Naive B cell (primary cell): ENCODE data around the gene POLE3. TPM values are rescaled to one million over a fixed set of nuclear protein-coding genes. Genes with fewer than 3 reads are reported as not detected.
"Not testable (repeated sequence)": the region's sequence is repeated elsewhere in the genome, so short reads cannot be mapped to it uniquely, and the experiment has no call there.

Source experiments
- ATAC-seq, 2 donors: fragments of 150-1000 bp; cut with Tn5 transposase; 2 replicates each; pipeline ENCODE4 v1.10.0; 2021; ENCODE audit warnings: low read depth in 2 of 2, mild to moderate bottlenecking in 2 of 2, moderate library complexity in 2 of 2
- DNase-seq: peaks from one replicate; pipeline ENCODE4 v3.0.0; 2022
- H3K27ac Mint-ChIP-seq, 6 donors: one replicate each; pipeline ENCODE4 v1.8.0; 2020 to 2022; ENCODE audit warnings: mild to moderate bottlenecking in 6 of 6, mixed read lengths in 6 of 6, moderate library complexity in 5 of 6, inconsistent platforms in 2 of 6
- H3K27me3 Mint-ChIP-seq, 3 donors: one replicate each; pipeline ENCODE4 v1.8.0; 2021 to 2022; ENCODE audit warnings: mixed read lengths in 3 of 3, mild to moderate bottlenecking in 1 of 3
- H3K36me3 Mint-ChIP-seq, 2 donors: one replicate each; pipeline ENCODE4 v1.8.0; 2020 to 2022; ENCODE audit warnings: mixed read lengths in 2 of 2, inconsistent platforms in 1 of 2, mild to moderate bottlenecking in 1 of 2
- H3K4me1 Mint-ChIP-seq, 3 donors: one replicate each; pipeline ENCODE4 v1.8.0; 2020 to 2022; ENCODE audit warnings: mixed read lengths in 3 of 3, inconsistent platforms in 1 of 3, mild to moderate bottlenecking in 1 of 3, moderate library complexity in 1 of 3
- H3K4me3 Mint-ChIP-seq, 8 donors: one replicate each; pipeline ENCODE4 v1.8.0; 2020 to 2022; ENCODE audit warnings: mild to moderate bottlenecking in 8 of 8, mixed read lengths in 8 of 8, moderate library complexity in 8 of 8, inconsistent platforms in 2 of 8
- H3K9me3 Mint-ChIP-seq, 7 donors: one replicate each; pipeline ENCODE4 v1.8.0; 2020 to 2022; ENCODE audit warnings: mixed read lengths in 7 of 7, mild to moderate bottlenecking in 5 of 7, inconsistent platforms in 2 of 7, moderate library complexity in 1 of 7
- polyA plus RNA-seq, 6 donors: library from polyadenylated mRNA; unstranded; fragments of 300-500 nt; fragmentation: Illumina TruSeq; gene quantifications; one replicate each; pipeline ENCODE4 v1.2.3, GENCODE V29; 2021; ENCODE audit warnings: low read depth in 6 of 6

The POLE3 gene
- polyA plus RNA-seq, 6 donors from 2014 or later, result 112 to 213 (median 140) TPM

DNA sequence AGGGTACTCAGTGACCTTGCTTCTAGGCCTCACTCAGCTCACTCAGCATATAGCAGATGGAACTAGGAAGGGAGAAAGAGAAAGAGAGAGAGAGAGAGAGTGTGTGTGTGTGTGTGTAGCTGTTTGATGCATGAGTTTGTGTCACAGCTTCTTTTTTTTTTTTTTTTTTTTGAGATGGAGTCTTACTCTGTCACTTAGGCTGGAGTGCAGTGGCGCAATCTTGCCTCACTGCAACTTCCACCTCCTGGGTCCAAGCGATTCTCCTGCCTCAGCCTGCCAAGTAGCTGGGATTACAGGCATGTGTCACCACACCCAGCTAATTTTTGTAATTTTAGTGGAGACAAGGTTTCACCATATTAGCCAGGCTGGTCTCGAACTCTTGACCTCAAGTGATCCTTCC lies 44.8 kb downstream of the POLE3 start:
- H3K27ac Mint-ChIP-seq, result peak overlapping the region in 1 of 6 donors; percentile 79
- not testable (repeated sequence) for H3K4me1 Mint-ChIP-seq, DNase-seq, H3K9me3 Mint-ChIP-seq, H3K27me3 Mint-ChIP-seq, H3K4me3 Mint-ChIP-seq, ATAC-seq, H3K36me3 Mint-ChIP-seq

DNA sequence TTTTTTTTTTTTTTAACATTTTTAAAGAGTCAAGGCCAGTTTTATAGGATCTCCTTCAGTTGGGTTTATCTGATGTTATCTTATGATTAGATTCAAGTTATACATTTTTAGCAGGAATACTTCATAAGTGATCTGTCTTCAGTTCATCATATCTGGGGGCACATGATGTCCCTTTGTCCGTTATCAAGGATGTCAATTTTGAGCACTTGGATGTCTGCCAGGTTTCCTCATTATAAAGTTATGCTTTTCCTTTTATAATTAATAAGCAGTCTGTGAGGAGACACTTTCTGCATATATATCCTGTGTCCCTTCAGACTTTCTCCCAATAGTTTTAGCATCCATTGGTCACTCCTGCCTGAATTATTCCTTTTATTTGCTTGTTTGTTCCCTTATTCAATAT lies 45.5 kb downstream of the POLE3 start:
- no peaks in the 10 kb centered on the region for H3K36me3 Mint-ChIP-seq
- H3K27ac Mint-ChIP-seq, result no peak overlapping the region
- H3K4me1 Mint-ChIP-seq, result no peaks in the 10 kb centered on the region
- no peak for DNase-seq
- no peaks in the 10 kb centered on the region for H3K27me3 Mint-ChIP-seq
- no peak for ATAC-seq
- no peak overlapping the region for H3K4me3 Mint-ChIP-seq
- H3K9me3 Mint-ChIP-seq, result no peaks in the 10 kb centered on the region

DNA sequence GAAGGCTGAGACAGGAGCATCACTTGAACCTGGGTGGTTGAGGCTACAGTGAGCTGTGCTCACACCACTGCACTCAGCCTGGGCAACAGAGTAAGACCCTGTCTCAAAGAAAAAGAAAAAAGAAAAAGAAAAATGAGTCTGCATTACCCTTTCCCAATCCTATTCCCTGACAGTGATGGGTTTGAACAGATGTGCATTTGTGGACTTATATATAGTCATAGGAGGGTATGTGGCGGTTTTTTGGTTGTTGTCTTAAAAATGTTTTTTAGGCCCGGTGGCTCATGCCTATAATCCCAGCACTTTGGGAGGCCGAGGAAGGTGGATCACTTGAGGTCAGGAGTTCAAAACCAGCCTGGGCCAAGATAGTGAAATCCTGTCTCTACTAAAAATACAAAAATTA lies 47.1 kb downstream of the POLE3 start:
- ATAC-seq (no peak), DNase-seq (no peak)
- no peaks in the 10 kb centered on the region for H3K9me3 Mint-ChIP-seq
- H3K4me3 Mint-ChIP-seq, result no peak overlapping the region
- H3K27ac Mint-ChIP-seq, result no peak overlapping the region
- H3K36me3 Mint-ChIP-seq, result no peaks in the 10 kb centered on the region
- no peaks in the 10 kb centered on the region for H3K4me1 Mint-ChIP-seq
- H3K27me3 Mint-ChIP-seq, result no peaks in the 10 kb centered on the region

DNA sequence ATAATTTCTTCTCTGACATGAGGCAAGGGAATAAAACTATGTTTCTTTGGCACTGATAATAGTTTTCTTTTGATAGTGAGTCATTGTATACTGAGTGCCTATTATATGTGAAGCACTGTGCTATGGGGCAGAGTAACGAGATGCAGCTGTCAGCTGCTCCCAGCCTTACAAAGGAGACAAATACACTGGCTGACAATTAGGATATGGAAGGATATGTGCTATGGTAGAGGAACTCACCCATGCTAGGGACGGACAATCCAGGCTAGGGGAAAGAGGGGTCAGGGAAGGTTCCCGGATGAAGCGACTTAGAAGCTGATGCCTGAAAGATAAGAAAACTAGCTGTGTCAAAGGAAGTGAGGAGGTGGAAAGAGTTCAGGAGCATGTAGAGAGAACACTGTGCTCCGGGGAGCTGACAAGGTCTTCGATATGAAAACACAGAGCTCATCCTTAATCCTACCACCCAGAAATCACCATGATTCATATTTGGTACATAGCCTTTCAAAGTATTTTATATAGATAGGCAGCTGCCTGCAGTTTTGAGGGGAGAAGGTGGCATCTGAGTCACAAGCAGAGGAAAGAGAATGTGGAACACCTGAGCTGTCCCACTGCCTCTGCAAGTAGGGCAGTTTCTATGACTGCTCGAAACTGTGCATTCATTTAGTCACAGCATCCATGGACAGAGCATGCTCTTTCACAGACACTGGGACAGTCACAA lies 49.0 kb downstream of the POLE3 start:
- H3K27me3 Mint-ChIP-seq, result no peaks in the 10 kb centered on the region
- DNase-seq (no peak), ATAC-seq (no peak)
- no peaks in the 10 kb centered on the region for H3K36me3 Mint-ChIP-seq
- H3K4me1 Mint-ChIP-seq, result no peaks in the 10 kb centered on the region
- H3K4me3 Mint-ChIP-seq, result no peak overlapping the region
- peak overlapping the region in 2 of 6 donors; percentile 62 to 80 for H3K27ac Mint-ChIP-seq
- H3K9me3 Mint-ChIP-seq, result no peaks in the 10 kb centered on the region

DNA sequence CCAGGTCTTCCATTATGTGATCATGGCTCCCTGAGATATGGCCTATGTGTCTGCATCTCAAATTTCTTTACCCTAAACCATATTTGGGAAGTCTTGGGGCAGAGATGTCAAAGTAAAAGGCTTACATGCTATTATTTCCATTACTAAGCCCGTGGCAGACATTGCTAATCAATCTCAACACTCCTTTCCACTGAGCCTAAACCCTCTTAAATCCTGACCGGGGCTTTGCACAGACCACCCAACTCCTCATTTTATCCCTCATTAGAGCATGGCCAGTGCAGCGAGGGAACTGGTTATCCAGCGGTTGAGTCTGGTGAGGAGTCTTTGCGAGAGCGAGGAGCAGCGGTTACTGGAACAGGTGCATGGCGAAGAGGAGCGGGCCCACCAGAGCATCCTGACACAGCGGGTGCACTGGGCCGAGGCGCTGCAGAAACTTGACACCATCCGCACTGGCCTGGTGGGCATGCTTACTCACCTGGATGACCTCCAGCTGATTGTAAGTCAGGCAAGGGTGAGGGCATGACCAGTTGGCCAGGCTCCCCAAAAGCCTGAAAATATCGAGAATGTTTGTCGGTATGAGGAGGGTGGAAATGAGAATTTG lies 50.1 kb downstream of the POLE3 start:
- ATAC-seq, result no peak
- H3K36me3 Mint-ChIP-seq, result no peaks in the 10 kb centered on the region
- peak overlapping the region in 1 of 6 donors; percentile 78 for H3K27ac Mint-ChIP-seq
- H3K4me3 Mint-ChIP-seq, result no peak overlapping the region
- H3K4me1 Mint-ChIP-seq, result no peaks in the 10 kb centered on the region
- H3K27me3 Mint-ChIP-seq, result no peaks in the 10 kb centered on the region
- H3K9me3 Mint-ChIP-seq, result no peaks in the 10 kb centered on the region
- no peak for DNase-seq

DNA sequence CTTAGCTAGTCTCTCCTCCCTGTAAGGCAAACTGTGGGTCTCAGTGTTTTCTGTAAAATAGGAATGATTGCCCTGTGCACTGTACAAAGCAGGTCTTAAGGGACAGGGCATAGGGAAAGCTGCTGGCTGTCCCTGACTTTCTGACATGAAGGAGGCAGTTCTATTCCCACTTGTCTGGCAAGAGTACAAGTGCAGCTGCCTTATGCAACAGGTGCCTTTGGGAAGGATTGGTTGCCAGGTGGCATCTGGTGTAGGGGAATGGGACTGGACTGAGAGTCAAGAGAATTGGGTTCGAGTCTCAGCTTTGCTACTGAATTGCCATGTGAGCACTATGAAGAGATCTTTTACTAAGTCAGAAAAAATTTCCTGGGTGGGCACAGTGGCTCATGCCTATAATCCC lies 51.1 kb downstream of the POLE3 start:
- H3K4me1 Mint-ChIP-seq, result no peaks in the 10 kb centered on the region
- H3K27ac Mint-ChIP-seq, result no peak overlapping the region
- DNase-seq, result no peak
- H3K27me3 Mint-ChIP-seq, result no peaks in the 10 kb centered on the region
- H3K4me3 Mint-ChIP-seq, result no peak overlapping the region
- no peaks in the 10 kb centered on the region for H3K9me3 Mint-ChIP-seq
- no peak for ATAC-seq
- H3K36me3 Mint-ChIP-seq, result no peaks in the 10 kb centered on the region

Other genes starting within 250 kb of the POLE3 start
- 10 to 100 TPM in 4 of 6 donors, 1 to 10 TPM in 2; 1.9 to 19.7 (median 11.1) TPM for gene FKBP15, start 189.4 kb downstream of the POLE3 start, polyA plus RNA-seq
- 1 to 10 TPM in 5 of 6 donors, not detected in 1; 1.5 to 2.7 (median 2.0) TPM for gene SLC31A1, start 189.1 kb downstream of the POLE3 start, polyA plus RNA-seq
- gene CDC26, start 135.1 kb downstream of the POLE3 start, polyA plus RNA-seq, result 100 to 1,000 TPM in 5 of 6 donors, 10 to 100 TPM in 1; 99.0 to 184 (median 138) TPM
- gene PRPF4, start 135.0 kb downstream of the POLE3 start, polyA plus RNA-seq, result 10 to 100 TPM in 5 of 6 donors, 1 to 10 TPM in 1; 8.2 to 28.2 (median 22.4) TPM
- not detected for gene RNF183, start 107.3 kb downstream of the POLE3 start, polyA plus RNA-seq
- under 1 TPM in 4 of 6 donors, not detected in 2; 0.09 to 0.88 (median 0.30) TPM for gene WDR31, start 70.4 kb downstream of the POLE3 start, polyA plus RNA-seq
- 1 to 10 TPM in 4 of 6 donors, under 1 TPM in 2; 0.16 to 1.9 (median 1.2) TPM for gene BSPRY, start 61.1 kb downstream of the POLE3 start, polyA plus RNA-seq
- gene HDHD3, start 33.7 kb downstream of the POLE3 start, polyA plus RNA-seq, result 10 to 100 TPM; 36.3 to 51.3 (median 42.8) TPM
- 10 to 100 TPM; 13.2 to 29.3 (median 17.3) TPM for gene ALAD, start 9.4 kb downstream of the POLE3 start, polyA plus RNA-seq
- under 1 TPM in 5 of 6 donors, not detected in 1; 0.23 to 0.74 (median 0.52) TPM for gene C9orf43, start 72 bp upstream of the POLE3 start, polyA plus RNA-seq
- 10 to 100 TPM in 1 of 6 donors, 1 to 10 TPM in 5; 3.8 to 13.8 (median 5.8) TPM for gene RGS3, start 53.1 kb upstream of the POLE3 start, polyA plus RNA-seq